Measurements from ENCODE around the gene PIGK. TPM values are rescaled to one million over a fixed set of nuclear protein-coding genes. Genes with fewer than 3 reads are reported as not detected.

Gene PIGK
- total and polyA plus RNA-seq, 12 donors = 5.0 to 40.7 (median 30.1) TPM

DNA sequence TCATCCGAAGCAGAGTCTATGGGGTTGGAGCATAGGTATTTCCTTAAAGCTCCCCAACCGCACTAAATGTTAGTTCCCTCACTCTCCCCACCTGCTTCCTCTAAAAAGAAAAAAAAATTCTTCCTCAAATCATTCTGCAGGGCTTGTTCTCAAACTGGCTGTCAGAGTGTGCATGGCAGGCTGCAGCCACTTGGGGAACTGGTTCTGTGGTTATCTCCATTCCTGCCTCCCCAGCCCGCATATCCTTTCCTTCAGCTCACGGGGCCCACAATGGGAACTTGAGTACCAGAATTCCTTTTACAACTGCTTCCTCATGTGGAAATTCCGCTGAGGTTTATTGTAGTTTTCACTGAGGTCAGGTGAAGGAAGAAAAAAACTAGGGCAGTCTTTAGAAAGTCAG, 159.2 kb downstream of the PIGK start:
- Histone ChIP-seq H3K4me1 (no peaks in the 10 kb centered on the region), H3K4me3 (no peak overlapping the region), H3K9me3 (no peaks in the 10 kb centered on the region), H3K27me3 (peaks cover 0 to 13% (median 0%) of the 10 kb centered on the region in 7 donors), H3K27ac (no peak overlapping the region), H3K36me3 (no peaks in the 10 kb centered on the region)
- ATAC-seq (no peak), DNase-seq (no peak)
- 47 to 51% methylated on average over 5 of the region's 5 CpGs for WGBS, 2 donors
- TF ChIP-seq, protein P1, sequence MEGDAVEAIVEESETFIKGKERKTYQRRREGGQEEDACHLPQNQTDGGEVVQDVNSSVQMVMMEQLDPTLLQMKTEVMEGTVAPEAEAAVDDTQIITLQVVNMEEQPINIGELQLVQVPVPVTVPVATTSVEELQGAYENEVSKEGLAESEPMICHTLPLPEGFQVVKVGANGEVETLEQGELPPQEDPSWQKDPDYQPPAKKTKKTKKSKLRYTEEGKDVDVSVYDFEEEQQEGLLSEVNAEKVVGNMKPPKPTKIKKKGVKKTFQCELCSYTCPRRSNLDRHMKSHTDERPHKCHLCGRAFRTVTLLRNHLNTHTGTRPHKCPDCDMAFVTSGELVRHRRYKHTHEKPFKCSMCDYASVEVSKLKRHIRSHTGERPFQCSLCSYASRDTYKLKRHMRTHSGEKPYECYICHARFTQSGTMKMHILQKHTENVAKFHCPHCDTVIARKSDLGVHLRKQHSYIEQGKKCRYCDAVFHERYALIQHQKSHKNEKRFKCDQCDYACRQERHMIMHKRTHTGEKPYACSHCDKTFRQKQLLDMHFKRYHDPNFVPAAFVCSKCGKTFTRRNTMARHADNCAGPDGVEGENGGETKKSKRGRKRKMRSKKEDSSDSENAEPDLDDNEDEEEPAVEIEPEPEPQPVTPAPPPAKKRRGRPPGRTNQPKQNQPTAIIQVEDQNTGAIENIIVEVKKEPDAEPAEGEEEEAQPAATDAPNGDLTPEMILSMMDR (IDR thresholded peaks at IDR 0.05) = no peak
- intact Hi-C loops (cut with DNase I) = no loop called here

GRCh38 chr1:77057994-77058585, 161.1 kb downstream of the PIGK start:
- Histone ChIP-seq H3K4me3 (no peak overlapping the region), H3K4me1 (no peaks in the 10 kb centered on the region), H3K27ac (no peak overlapping the region), H3K36me3 (no peaks in the 10 kb centered on the region), H3K9me3 (no peaks in the 10 kb centered on the region), H3K27me3 (peaks cover 0 to 13% (median 0%) of the 10 kb centered on the region in 7 donors)
- ATAC-seq (no peak), DNase-seq (no peak)
- 75 to 76% methylated on average over 7 of the region's 7 CpGs for WGBS, 2 donors
- TF ChIP-seq, protein P1 (IDR thresholded peaks at IDR 0.05) = no peak
- intact Hi-C loops (cut with DNase I) = no loop called here

GRCh38 chr1:77056525-77056924, 162.7 kb downstream of the PIGK start:
- no peak for DNase-seq

DNA sequence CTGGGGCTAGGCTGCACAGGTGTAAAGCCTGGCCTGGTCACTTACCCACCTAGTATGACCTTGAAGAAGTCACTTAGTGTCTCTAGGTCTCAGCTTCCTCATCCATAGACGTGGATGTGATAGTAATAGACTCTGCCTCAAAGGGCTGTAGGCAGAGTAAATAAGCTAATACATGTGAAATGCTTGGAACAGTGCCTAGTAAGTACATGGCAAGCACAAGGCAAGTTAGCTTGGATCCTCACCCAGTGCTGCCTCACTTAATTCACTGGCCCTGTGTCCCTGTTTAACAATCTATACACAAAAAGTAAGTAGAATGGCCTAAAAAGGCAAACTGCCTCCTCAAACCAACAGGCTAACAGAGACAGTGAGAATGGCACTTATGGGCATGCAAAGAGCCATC, 167.8 kb downstream of the PIGK start:
- ATAC-seq = no peak
- intact Hi-C loops (cut with DNase I) = no loop called here
- WGBS, 2 donors = 35 to 65% methylated on average over 1 of the region's 1 CpG

More at GRCh38 chr1:77056525-77056924, 162.7 kb downstream of the PIGK start:
- TF ChIP-seq, protein P1 (IDR thresholded peaks at IDR 0.05) = no peak
- H3K27me3 ChIP-seq = peaks cover 0 to 12% (median 0%) of the 10 kb centered on the region in 7 donors
- H3K36me3 ChIP-seq = no peaks in the 10 kb centered on the region
- no peaks in the 10 kb centered on the region for H3K4me1 ChIP-seq
- H3K9me3 ChIP-seq = no peaks in the 10 kb centered on the region
- intact Hi-C loops (cut with DNase I) = no loop called here
- H3K4me3 ChIP-seq = no peak overlapping the region
- WGBS, 2 donors = 93% methylated on average over 7 of the region's 7 CpGs
- no peak overlapping the region for H3K27ac ChIP-seq
- ATAC-seq = no peak

More for the DNA sequence above, 167.8 kb downstream of the PIGK start:
- Histone ChIP-seq H3K36me3 (no peaks in the 10 kb centered on the region), H3K27ac (no peak overlapping the region), H3K27me3 (no peaks in the 10 kb centered on the region), H3K4me3 (no peak overlapping the region), H3K9me3 (no peaks in the 10 kb centered on the region), H3K4me1 (no peaks in the 10 kb centered on the region)
- DNase-seq = no peak
- TF ChIP-seq, protein P1 (IDR thresholded peaks at IDR 0.05) = no peak

All from heart right ventricle (tissue), 16 donors.